ENCODE results near the gene CD84.
A peak's percentile ranks its signal among the peaks of the same experiment; 100 is the strongest.

CD84 gene

DNA sequence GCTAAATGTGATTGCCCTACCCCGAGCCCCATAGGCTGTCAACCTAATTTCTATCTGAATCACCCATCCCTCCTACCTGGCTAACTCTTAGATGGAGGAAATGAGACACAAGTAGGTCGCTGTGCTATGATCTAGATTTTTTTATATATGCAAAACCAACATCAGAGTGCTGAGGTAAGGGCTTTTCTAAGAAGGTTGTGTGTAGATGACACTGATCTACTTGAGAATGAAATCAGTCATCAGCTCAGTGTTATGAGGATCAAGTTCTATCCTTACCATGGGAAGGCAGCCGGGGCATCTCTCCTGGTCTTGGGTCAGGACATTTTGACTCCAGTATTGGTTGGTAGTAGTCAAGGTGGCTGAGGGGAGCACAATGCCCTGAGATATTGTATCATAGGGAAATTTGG, 43.9 kb upstream of the CD84 start:
- no peaks in the 10 kb centered on the region for H3K36me3 ChIP-seq (ENCODE audit: control insufficient read depth in 1 of 2, insufficient read depth in 2 of 2, low read length in 2 of 2)
- H3K18ac ChIP-seq (ENCODE audit: low read length), result no peak overlapping the region
- no peaks in the 10 kb centered on the region for H3K27me3 ChIP-seq (ENCODE audit: insufficient read depth, low read length)
- H3K14ac ChIP-seq (ENCODE audit: low read length), result no peak overlapping the region
- H3K4me2 ChIP-seq (ENCODE audit: low read length), result no peak overlapping the region
- no peak overlapping the region for H4K91ac ChIP-seq (ENCODE audit: low read depth, low read length)
- no peak overlapping the region for H2AK5ac ChIP-seq (ENCODE audit: low read length)
- peaks cover 2% of the 10 kb centered on the region for H3K9me3 ChIP-seq (ENCODE audit: insufficient read depth, low read depth, low read length)
- H4K12ac ChIP-seq (ENCODE audit: low read depth, low read length), result no peak overlapping the region
- H2AFZ ChIP-seq (ENCODE audit: insufficient read depth, low read length, poor library complexity), result no peak overlapping the region
- H3K23ac ChIP-seq (ENCODE audit: low read length), result no peak overlapping the region
- H3K4me3 ChIP-seq (ENCODE audit: low read depth, low read length), result no peak overlapping the region
- no peak overlapping the region for H3K27ac ChIP-seq (ENCODE audit: low read depth, low read length)
- H3K9ac ChIP-seq (ENCODE audit: low read length), result no peak overlapping the region
- peaks cover 3 to 7% of the 10 kb centered on the region in 2 experiments for H3K4me1 ChIP-seq (ENCODE audit: control insufficient read depth in 1 of 2, insufficient read depth in 2 of 2, low read length in 2 of 2)
- H4K8ac ChIP-seq (ENCODE audit: low read depth, low read length), result no peak overlapping the region
- H3K79me1 ChIP-seq (ENCODE audit: low read length), result peaks cover 2% of the 10 kb centered on the region
- WGBS (ENCODE audit: extremely low coverage, insufficient coverage, insufficient read length), result no CpG with 5 or more reads among the region's 3 CpGs
- H2BK5ac ChIP-seq (ENCODE audit: low read depth, low read length, poor library complexity), result no peak overlapping the region
- DNase-seq, result no peak
- H3K4ac ChIP-seq (ENCODE audit: low read depth, low read length), result no peak overlapping the region
- no peaks in the 10 kb centered on the region for H3K79me2 ChIP-seq (ENCODE audit: control insufficient read depth, insufficient read depth, low read length, poor library complexity)
- no peak overlapping the region for H2BK120ac ChIP-seq (ENCODE audit: insufficient read depth, low read length, poor library complexity)
- no peak overlapping the region for H2BK12ac ChIP-seq (ENCODE audit: low read length)

DNA sequence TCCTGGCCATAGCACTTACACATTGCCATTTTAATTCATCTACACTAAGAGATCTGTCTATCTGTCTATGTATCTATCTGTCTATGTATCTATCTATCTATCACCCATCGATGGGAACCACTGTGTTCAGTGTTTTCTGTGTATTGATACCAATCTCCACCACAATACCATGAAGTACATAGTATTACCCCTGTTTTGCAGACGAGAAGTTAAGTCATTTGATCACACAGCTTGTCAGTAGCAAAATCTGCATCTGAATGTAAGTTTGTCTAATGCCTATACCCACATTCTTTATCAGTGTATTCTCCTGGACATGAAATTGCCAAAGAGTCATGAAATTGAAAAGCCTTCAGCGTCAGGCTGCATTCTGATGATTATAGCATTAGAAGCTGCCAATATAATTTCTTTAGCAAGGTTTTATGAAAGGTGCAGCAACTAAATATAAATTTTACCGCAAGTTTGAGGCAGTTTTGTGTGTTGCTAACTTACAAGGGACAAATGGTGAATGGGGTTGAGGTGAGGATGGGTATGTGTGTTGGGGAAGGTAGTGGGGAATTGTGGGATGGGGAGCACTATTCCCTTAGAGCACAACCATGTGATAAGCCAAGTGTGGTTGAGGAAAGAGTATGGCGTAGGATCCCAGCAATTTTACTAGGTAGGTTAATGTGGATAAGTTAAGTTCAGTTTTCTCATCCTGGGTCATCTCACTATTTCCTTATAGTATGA, 43.4 kb upstream of the CD84 start:
- Histone ChIP-seq H2AFZ (ENCODE audit: insufficient read depth, low read length, poor library complexity) (no peak overlapping the region), H3K18ac (ENCODE audit: low read length) (no peak overlapping the region), H3K4me2 (ENCODE audit: low read length) (no peak overlapping the region), H3K27me3 (ENCODE audit: insufficient read depth, low read length) (no peaks in the 10 kb centered on the region), H4K12ac (ENCODE audit: low read depth, low read length) (no peak overlapping the region), H4K91ac (ENCODE audit: low read depth, low read length) (no peak overlapping the region), H2BK5ac (ENCODE audit: low read depth, low read length, poor library complexity) (no peak overlapping the region), H3K27ac (ENCODE audit: low read depth, low read length) (no peak overlapping the region), H3K79me1 (ENCODE audit: low read length) (peaks cover 2% of the 10 kb centered on the region), H3K23ac (ENCODE audit: low read length) (no peak overlapping the region), H2BK120ac (ENCODE audit: insufficient read depth, low read length, poor library complexity) (no peak overlapping the region), H3K9ac (ENCODE audit: low read length) (no peak overlapping the region), H3K4me1 (ENCODE audit: control insufficient read depth in 1 of 2, insufficient read depth in 2 of 2, low read length in 2 of 2) (peaks cover 3 to 7% of the 10 kb centered on the region in 2 experiments), H3K4me3 (ENCODE audit: low read depth, low read length) (no peak overlapping the region), H3K36me3 (ENCODE audit: control insufficient read depth in 1 of 2, insufficient read depth in 2 of 2, low read length in 2 of 2) (no peaks in the 10 kb centered on the region), H2BK12ac (ENCODE audit: low read length) (no peak overlapping the region), H3K14ac (ENCODE audit: low read length) (no peak overlapping the region), H3K4ac (ENCODE audit: low read depth, low read length) (no peak overlapping the region), H4K8ac (ENCODE audit: low read depth, low read length) (no peak overlapping the region), H2AK5ac (ENCODE audit: low read length) (no peak overlapping the region), H3K9me3 (ENCODE audit: insufficient read depth, low read depth, low read length) (peaks cover 2% of the 10 kb centered on the region), H3K79me2 (ENCODE audit: control insufficient read depth, insufficient read depth, low read length, poor library complexity) (no peaks in the 10 kb centered on the region)
- DNase-seq, result no peak
- WGBS (ENCODE audit: extremely low coverage, insufficient coverage, insufficient read length), result no CpG with 5 or more reads among the region's 5 CpGs

DNA sequence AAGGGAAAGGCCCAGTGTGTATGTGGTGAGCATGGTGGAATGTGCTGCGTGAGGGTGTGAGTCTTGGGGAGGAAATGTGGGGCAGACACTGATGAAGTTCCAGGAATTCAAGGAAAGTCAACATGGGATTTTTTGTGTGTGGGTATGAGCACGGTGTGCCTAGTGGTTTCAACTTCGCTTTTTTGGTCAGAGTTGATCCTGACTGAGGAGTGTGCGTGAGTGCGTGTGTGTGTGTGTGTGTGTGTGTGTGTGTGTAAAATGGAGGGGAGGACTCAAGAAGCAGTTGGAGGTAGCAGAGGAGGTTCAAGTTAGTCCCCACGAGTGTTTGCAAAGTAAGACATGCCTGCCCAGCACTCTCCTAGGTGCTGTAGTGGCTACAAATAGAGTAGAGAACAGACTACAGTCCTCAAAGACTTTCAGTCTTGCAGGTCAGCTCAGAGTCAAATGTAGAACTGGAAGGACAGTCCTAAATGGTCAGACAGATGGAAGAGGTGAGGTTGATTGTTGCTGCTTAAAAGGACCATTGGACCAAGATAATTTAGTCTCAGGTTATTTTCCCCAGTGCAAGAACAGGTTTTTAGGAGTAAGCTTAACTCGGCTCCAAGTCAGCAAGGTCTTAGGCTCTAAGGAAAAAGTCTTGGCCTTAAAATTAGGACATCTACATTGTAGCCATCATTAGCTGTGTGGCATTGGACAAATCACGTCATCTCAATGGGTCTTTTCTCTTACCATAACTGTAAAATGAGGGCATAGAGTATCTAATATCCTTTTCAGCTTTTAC, 42.5 kb upstream of the CD84 start:
- peak; percentile 62 to 79 for DNase-seq
- Histone ChIP-seq H2AK5ac (ENCODE audit: low read length) (no peak overlapping the region), H4K12ac (ENCODE audit: low read depth, low read length) (no peak overlapping the region), H3K18ac (ENCODE audit: low read length) (no peak overlapping the region), H2BK12ac (ENCODE audit: low read length) (no peak overlapping the region), H3K9ac (ENCODE audit: low read length) (no peak overlapping the region), H3K4me3 (ENCODE audit: low read depth, low read length) (no peak overlapping the region), H2BK5ac (ENCODE audit: low read depth, low read length, poor library complexity) (no peak overlapping the region), H3K9me3 (ENCODE audit: insufficient read depth, low read depth, low read length) (peaks cover 2% of the 10 kb centered on the region), H3K27ac (ENCODE audit: low read depth, low read length) (no peak overlapping the region), H3K36me3 (ENCODE audit: control insufficient read depth in 1 of 2, insufficient read depth in 2 of 2, low read length in 2 of 2) (no peaks in the 10 kb centered on the region), H3K4ac (ENCODE audit: low read depth, low read length) (no peak overlapping the region), H2AFZ (ENCODE audit: insufficient read depth, low read length, poor library complexity) (no peak overlapping the region), H3K4me2 (ENCODE audit: low read length) (no peak overlapping the region), H3K27me3 (ENCODE audit: insufficient read depth, low read length) (no peaks in the 10 kb centered on the region), H4K91ac (ENCODE audit: low read depth, low read length) (no peak overlapping the region), H2BK120ac (ENCODE audit: insufficient read depth, low read length, poor library complexity) (no peak overlapping the region), H3K79me1 (ENCODE audit: low read length) (peaks cover 2% of the 10 kb centered on the region), H4K8ac (ENCODE audit: low read depth, low read length) (no peak overlapping the region), H3K4me1 (ENCODE audit: control insufficient read depth in 1 of 2, insufficient read depth in 2 of 2, low read length in 2 of 2) (peaks cover 3 to 6% of the 10 kb centered on the region in 2 experiments), H3K23ac (ENCODE audit: low read length) (no peak overlapping the region), H3K79me2 (ENCODE audit: control insufficient read depth, insufficient read depth, low read length, poor library complexity) (no peaks in the 10 kb centered on the region), H3K14ac (ENCODE audit: low read length) (no peak overlapping the region)
- no CpG with 5 or more reads among the region's 8 CpGs for WGBS (ENCODE audit: extremely low coverage, insufficient coverage, insufficient read length)

DNA sequence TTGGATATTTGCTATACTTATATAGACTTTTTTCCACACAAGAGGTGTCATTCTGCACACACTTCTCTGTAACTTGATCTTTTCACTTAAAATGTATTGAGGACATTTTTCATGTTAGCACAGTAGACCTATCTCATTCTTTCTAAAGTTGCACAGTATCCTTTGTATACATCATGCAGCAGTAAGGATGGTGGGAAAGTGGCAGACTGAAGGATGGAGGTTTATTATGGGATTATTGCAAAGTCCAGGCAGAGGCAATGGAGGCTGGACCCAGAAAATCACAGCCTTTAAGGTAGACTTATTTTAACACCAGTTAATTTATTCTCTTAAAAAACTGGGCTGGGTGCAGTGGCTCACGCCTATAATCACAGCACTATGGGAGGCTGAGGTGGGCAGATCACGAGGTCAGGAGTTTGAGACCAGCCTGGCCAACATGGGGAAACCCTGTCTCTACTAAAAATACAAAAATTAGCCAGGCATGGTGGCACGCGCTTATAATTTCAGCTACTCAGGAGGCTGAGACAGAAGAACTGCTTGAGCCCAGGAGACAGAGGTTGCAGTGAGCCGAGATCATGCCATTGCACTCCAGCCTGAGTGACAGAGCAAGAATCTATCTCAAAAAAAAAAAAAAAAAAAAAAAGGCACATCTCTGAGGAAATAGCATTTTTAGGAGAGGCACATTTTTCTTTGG, 41.8 kb upstream of the CD84 start:
- no CpG with 5 or more reads among the region's 5 CpGs for WGBS (ENCODE audit: extremely low coverage, insufficient coverage, insufficient read length)
- H4K12ac ChIP-seq (ENCODE audit: low read depth, low read length), result no peak overlapping the region

More for the DNA sequence above, 41.8 kb upstream of the CD84 start:
- Histone ChIP-seq H2AFZ (ENCODE audit: insufficient read depth, low read length, poor library complexity) (no peak overlapping the region), H3K4me2 (ENCODE audit: low read length) (no peak overlapping the region), H3K9ac (ENCODE audit: low read length) (no peak overlapping the region), H2BK120ac (ENCODE audit: insufficient read depth, low read length, poor library complexity) (no peak overlapping the region), H4K8ac (ENCODE audit: low read depth, low read length) (no peak overlapping the region), H3K9me3 (ENCODE audit: insufficient read depth, low read depth, low read length) (no peaks in the 10 kb centered on the region), H2AK5ac (ENCODE audit: low read length) (no peak overlapping the region), H3K14ac (ENCODE audit: low read length) (no peak overlapping the region), H3K18ac (ENCODE audit: low read length) (no peak overlapping the region), H3K79me1 (ENCODE audit: low read length) (no peaks in the 10 kb centered on the region), H3K36me3 (ENCODE audit: control insufficient read depth in 1 of 2, insufficient read depth in 2 of 2, low read length in 2 of 2) (no peaks in the 10 kb centered on the region), H3K23ac (ENCODE audit: low read length) (no peak overlapping the region), H3K4ac (ENCODE audit: low read depth, low read length) (no peak overlapping the region), H4K91ac (ENCODE audit: low read depth, low read length) (no peak overlapping the region), H2BK12ac (ENCODE audit: low read length) (no peak overlapping the region), H3K4me3 (ENCODE audit: low read depth, low read length) (no peak overlapping the region), H3K4me1 (ENCODE audit: control insufficient read depth in 1 of 2, insufficient read depth in 2 of 2, low read length in 2 of 2) (peaks cover 0 to 3% of the 10 kb centered on the region in 2 experiments), H3K27me3 (ENCODE audit: insufficient read depth, low read length) (no peaks in the 10 kb centered on the region), H3K79me2 (ENCODE audit: control insufficient read depth, insufficient read depth, low read length, poor library complexity) (no peaks in the 10 kb centered on the region), H2BK5ac (ENCODE audit: low read depth, low read length, poor library complexity) (no peak overlapping the region), H3K27ac (ENCODE audit: low read depth, low read length) (no peak overlapping the region)
- no peak for DNase-seq

Data from trophoblast cell (in vitro differentiated cells and primary cell).